ENCODE results near the gene EPHA7.

The EPHA7 gene

GRCh38 chr6:93299622-93300021 is 119.7 kb downstream of the EPHA7 start:
- no peaks in the 10 kb centered on the region for H3K9me3 ChIP-seq (ENCODE audit: control insufficient read depth, low read length)
- no peaks in the 10 kb centered on the region for H3K27me3 ChIP-seq (ENCODE audit: control insufficient read depth, insufficient read depth, low read length)
- no peak for TF ChIP-seq CTCF (IDR thresholded peaks at IDR 0.05)
- no peak overlapping the region for H3K9ac ChIP-seq
- H3K4me3 ChIP-seq (ENCODE audit: low read depth, low read length): no peak overlapping the region
- H2AFZ ChIP-seq: no peak overlapping the region
- no peaks in the 10 kb centered on the region for H3K36me3 ChIP-seq (ENCODE audit: control insufficient read depth, insufficient read depth, low read length)
- H3K27ac ChIP-seq: no peak overlapping the region
- H3K4me2 ChIP-seq (ENCODE audit: low read length): no peak overlapping the region
- peaks cover 30% of the 10 kb centered on the region for H3K79me2 ChIP-seq
- H3K4me1 ChIP-seq: peaks cover 16% of the 10 kb centered on the region

GRCh38 chr6:93295631-93296030 is 123.7 kb downstream of the EPHA7 start:
- no peak for TF ChIP-seq CTCF (IDR thresholded peaks at IDR 0.05)
- Histone ChIP-seq H2AFZ (no peak overlapping the region), H3K36me3 (ENCODE audit: control insufficient read depth, insufficient read depth, low read length) (no peaks in the 10 kb centered on the region), H3K79me2 (peaks cover 12% of the 10 kb centered on the region), H3K9me3 (ENCODE audit: control insufficient read depth, low read length) (no peaks in the 10 kb centered on the region), H3K9ac (no peak overlapping the region), H3K4me3 (ENCODE audit: low read depth, low read length) (no peak overlapping the region), H3K4me2 (ENCODE audit: low read length) (no peak overlapping the region), H3K4me1 (peaks cover 6% of the 10 kb centered on the region), H3K27ac (no peak overlapping the region), H3K27me3 (ENCODE audit: control insufficient read depth, insufficient read depth, low read length) (no peaks in the 10 kb centered on the region)

GRCh38 chr6:93294879-93295278 is 124.5 kb downstream of the EPHA7 start:
- H3K27ac ChIP-seq: no peak overlapping the region
- H3K9ac ChIP-seq: no peak overlapping the region
- no peaks in the 10 kb centered on the region for H3K36me3 ChIP-seq (ENCODE audit: control insufficient read depth, insufficient read depth, low read length)
- H3K4me2 ChIP-seq (ENCODE audit: low read length): no peak overlapping the region
- H3K27me3 ChIP-seq (ENCODE audit: control insufficient read depth, insufficient read depth, low read length): no peaks in the 10 kb centered on the region
- TF ChIP-seq CTCF (IDR thresholded peaks at IDR 0.05): no peak
- peaks cover 6% of the 10 kb centered on the region for H3K4me1 ChIP-seq
- H3K79me2 ChIP-seq: peaks cover 12% of the 10 kb centered on the region
- no peak overlapping the region for H3K4me3 ChIP-seq (ENCODE audit: low read depth, low read length)
- H3K9me3 ChIP-seq (ENCODE audit: control insufficient read depth, low read length): no peaks in the 10 kb centered on the region
- H2AFZ ChIP-seq: no peak overlapping the region

GRCh38 chr6:93293872-93294271 is 125.5 kb downstream of the EPHA7 start:
- Histone ChIP-seq H3K27me3 (ENCODE audit: control insufficient read depth, insufficient read depth, low read length) (no peaks in the 10 kb centered on the region), H3K79me2 (peaks cover 6% of the 10 kb centered on the region), H3K27ac (peak overlapping the region; percentile 29), H2AFZ (no peak overlapping the region), H3K9me3 (ENCODE audit: control insufficient read depth, low read length) (no peaks in the 10 kb centered on the region), H3K4me2 (ENCODE audit: low read length) (no peak overlapping the region), H3K9ac (no peak overlapping the region), H3K4me1 (peaks cover 6% of the 10 kb centered on the region), H3K36me3 (ENCODE audit: control insufficient read depth, insufficient read depth, low read length) (no peaks in the 10 kb centered on the region), H3K4me3 (ENCODE audit: low read depth, low read length) (no peak overlapping the region)
- TF ChIP-seq CTCF (IDR thresholded peaks at IDR 0.05): no peak

DNA sequence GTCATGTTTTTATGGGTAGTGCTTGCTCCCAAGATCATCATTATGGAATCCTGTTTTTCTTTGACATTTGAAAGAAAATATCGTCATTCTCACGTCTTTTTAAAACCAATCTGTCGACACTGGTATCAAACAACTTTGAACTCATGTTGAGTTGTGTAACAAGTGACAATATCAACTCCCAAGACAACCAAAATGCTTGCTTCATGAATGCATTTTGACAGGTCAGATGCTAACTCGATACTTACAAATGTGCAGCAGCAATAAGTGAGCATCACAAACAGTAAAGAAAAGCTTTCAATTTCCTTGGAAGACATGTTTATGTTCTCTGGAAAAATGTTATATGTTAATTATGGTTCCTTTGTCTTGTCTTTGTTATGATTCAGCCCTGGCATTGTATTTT is 125.9 kb downstream of the EPHA7 start:
- no peak overlapping the region for H3K4me3 ChIP-seq (ENCODE audit: low read depth, low read length)
- peak overlapping the region; percentile 29 for H3K27ac ChIP-seq
- no peaks in the 10 kb centered on the region for H3K27me3 ChIP-seq (ENCODE audit: control insufficient read depth, insufficient read depth, low read length)
- H3K36me3 ChIP-seq (ENCODE audit: control insufficient read depth, insufficient read depth, low read length): no peaks in the 10 kb centered on the region
- peaks cover 6% of the 10 kb centered on the region for H3K4me1 ChIP-seq
- H3K4me2 ChIP-seq (ENCODE audit: low read length): no peak overlapping the region
- no peak overlapping the region for H2AFZ ChIP-seq
- no peak for TF ChIP-seq CTCF (IDR thresholded peaks at IDR 0.05)
- H3K9ac ChIP-seq: no peak overlapping the region
- H3K79me2 ChIP-seq: peaks cover 8% of the 10 kb centered on the region
- no peaks in the 10 kb centered on the region for H3K9me3 ChIP-seq (ENCODE audit: control insufficient read depth, low read length)

All from parathyroid adenoma (tissue), 2 donors.